ENCODE data around the gene DUSP8. TPM values are rescaled to one million over a fixed set of nuclear protein-coding genes. Genes with fewer than 3 reads are reported as not detected.
"Not testable (repeated sequence)": the region's sequence is repeated elsewhere in the genome, so short reads cannot be mapped to it uniquely, and the experiment has no call there.

The DUSP8 gene
- total RNA-seq, 1 experiment from 2014 or later: 14.0 TPM

DNA sequence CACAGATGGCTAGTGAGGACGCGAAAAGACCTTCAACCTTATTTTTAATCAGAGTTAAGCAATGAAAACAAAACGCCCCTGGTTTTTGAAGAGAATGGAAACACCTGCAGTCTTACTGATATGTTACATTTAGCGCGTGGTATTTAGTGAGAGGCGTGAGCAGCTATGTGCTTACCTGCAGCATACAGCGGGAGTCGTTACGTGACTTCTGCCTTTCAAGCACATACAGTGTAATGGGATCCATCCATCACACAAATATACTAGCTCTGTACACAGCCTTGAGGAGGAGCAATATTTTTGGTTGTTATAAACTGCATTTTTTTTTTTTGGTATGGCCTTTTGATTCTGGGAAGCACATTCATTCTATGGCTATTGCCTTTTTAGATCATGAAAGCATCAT is 20.6 kb upstream of the DUSP8 start:
- CTCF ChIA-PET: no interaction called here
- no peaks in the 10 kb centered on the region for H3K36me3 Mint-ChIP-seq (ENCODE audit: insufficient read depth, unreplicated experiment)
- no peak overlapping the region for H3K4me3 Mint-ChIP-seq (ENCODE audit: low read depth, unreplicated experiment)
- intact Hi-C loops (cut with micrococcal nuclease; ENCODE audit: unreplicated experiment): no loop called here
- peaks cover 65% of the 10 kb centered on the region for H3K27me3 Mint-ChIP-seq (ENCODE audit: unreplicated experiment)
- TF ChIP-seq, protein P1, sequence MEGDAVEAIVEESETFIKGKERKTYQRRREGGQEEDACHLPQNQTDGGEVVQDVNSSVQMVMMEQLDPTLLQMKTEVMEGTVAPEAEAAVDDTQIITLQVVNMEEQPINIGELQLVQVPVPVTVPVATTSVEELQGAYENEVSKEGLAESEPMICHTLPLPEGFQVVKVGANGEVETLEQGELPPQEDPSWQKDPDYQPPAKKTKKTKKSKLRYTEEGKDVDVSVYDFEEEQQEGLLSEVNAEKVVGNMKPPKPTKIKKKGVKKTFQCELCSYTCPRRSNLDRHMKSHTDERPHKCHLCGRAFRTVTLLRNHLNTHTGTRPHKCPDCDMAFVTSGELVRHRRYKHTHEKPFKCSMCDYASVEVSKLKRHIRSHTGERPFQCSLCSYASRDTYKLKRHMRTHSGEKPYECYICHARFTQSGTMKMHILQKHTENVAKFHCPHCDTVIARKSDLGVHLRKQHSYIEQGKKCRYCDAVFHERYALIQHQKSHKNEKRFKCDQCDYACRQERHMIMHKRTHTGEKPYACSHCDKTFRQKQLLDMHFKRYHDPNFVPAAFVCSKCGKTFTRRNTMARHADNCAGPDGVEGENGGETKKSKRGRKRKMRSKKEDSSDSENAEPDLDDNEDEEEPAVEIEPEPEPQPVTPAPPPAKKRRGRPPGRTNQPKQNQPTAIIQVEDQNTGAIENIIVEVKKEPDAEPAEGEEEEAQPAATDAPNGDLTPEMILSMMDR (IDR thresholded peaks at IDR 0.05; ENCODE audit: unreplicated experiment): no peak
- no TSS peak for BruUV-seq (replicated peaks)
- H3K27ac Mint-ChIP-seq (ENCODE audit: unreplicated experiment): no peak overlapping the region
- DNase-seq: no peak
- peaks cover 7% of the 10 kb centered on the region for H3K4me1 Mint-ChIP-seq (ENCODE audit: low read depth, unreplicated experiment)
- no peaks in the 10 kb centered on the region for H3K9me3 Mint-ChIP-seq (ENCODE audit: low read depth, unreplicated experiment)

DNA sequence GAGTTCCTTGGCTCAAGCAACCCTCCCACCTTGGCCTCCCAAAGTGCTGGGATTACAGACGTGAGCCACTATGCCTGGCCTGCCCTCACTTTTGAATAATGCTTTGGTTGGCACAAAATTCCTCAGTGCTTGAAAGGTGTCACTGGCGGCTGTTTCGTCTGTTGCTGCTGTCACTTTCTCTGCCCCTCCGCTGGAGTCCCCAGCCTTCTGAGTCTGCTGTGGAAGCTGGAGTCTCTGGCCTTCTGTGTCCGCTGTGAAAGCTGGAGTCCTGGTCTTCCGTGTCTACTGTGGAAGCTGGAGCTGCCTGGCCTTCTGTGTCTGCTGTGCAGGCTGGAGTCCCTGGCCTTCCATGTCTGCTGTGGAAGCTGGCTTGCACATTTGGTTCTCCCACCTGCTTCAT is 17.9 kb upstream of the DUSP8 start:
- no TSS peak for BruUV-seq (replicated peaks)
- no peaks in the 10 kb centered on the region for H3K9me3 Mint-ChIP-seq (ENCODE audit: low read depth, unreplicated experiment)
- H3K4me1 Mint-ChIP-seq (ENCODE audit: low read depth, unreplicated experiment): peaks cover 7% of the 10 kb centered on the region
- no peaks in the 10 kb centered on the region for H3K36me3 Mint-ChIP-seq (ENCODE audit: insufficient read depth, unreplicated experiment)
- H3K27ac Mint-ChIP-seq (ENCODE audit: unreplicated experiment): no peak overlapping the region
- peaks cover 39% of the 10 kb centered on the region for H3K27me3 Mint-ChIP-seq (ENCODE audit: unreplicated experiment)
- CTCF ChIA-PET: interaction anchor here (0.6 kb wide), 1 partner anchor 682 kb away, joined by 4 read pairs; no protein-coding TSS in a partner anchor
- TF ChIP-seq, protein P1 (IDR thresholded peaks at IDR 0.05; ENCODE audit: unreplicated experiment): no peak
- intact Hi-C loops (cut with micrococcal nuclease; ENCODE audit: unreplicated experiment): no loop called here
- DNase-seq: no peak
- no peak overlapping the region for H3K4me3 Mint-ChIP-seq (ENCODE audit: low read depth, unreplicated experiment)

DNA sequence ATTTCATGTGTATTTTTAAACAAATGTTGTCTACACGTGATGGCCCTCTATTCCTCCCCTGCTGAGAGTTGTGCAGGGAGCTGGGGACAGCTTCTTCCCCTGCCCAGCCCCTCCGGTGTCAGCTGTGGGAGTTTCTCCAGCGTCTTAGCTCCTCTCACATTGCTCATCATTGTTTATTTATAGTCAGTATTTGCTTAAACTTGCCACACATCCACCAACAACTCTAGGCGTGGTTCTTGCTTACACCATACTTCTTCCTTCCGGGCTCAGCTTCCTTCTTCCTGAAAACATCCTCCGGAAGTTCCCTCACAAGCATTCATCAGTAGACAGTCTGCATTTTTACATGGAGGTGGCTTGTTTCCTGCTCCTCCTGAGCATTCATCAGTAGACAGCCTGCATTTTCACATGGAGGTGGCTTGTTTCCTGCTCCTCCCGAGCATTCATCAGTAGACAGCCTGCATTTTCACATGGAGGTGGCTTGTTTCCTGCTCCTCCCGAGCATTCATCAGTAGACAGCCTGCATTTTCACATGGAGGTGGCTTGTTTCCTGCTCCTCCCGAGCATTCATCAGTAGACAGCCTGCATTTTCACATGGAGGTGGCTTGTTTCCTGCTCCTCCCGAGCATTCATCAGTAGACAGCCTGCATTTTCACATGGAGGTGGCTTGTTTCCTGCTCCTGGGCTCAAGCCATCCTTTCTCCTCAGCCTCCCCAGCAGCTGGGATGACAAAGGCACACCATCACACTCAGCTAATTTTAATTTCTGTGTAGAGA is 17.3 kb upstream of the DUSP8 start:
- H3K27me3 Mint-ChIP-seq (ENCODE audit: unreplicated experiment): peaks cover 33% of the 10 kb centered on the region
- BruUV-seq (replicated peaks); H3K9me3 Mint-ChIP-seq (ENCODE audit: low read depth, unreplicated experiment); H3K4me1 Mint-ChIP-seq (ENCODE audit: low read depth, unreplicated experiment); H3K27ac Mint-ChIP-seq (ENCODE audit: unreplicated experiment); H3K36me3 Mint-ChIP-seq (ENCODE audit: insufficient read depth, unreplicated experiment); H3K4me3 Mint-ChIP-seq (ENCODE audit: low read depth, unreplicated experiment); intact Hi-C loops (cut with micrococcal nuclease; ENCODE audit: unreplicated experiment); DNase-seq: not testable (repeated sequence)
- CTCF ChIA-PET: interaction anchor here (0.6 kb wide), 1 partner anchor 682 kb away, joined by 4 read pairs; no protein-coding TSS in a partner anchor

- TF ChIP-seq, protein P1 (IDR thresholded peaks at IDR 0.05; ENCODE audit: unreplicated experiment): no peak
- DNase-seq: no peak
- H3K4me1 Mint-ChIP-seq (ENCODE audit: low read depth, unreplicated experiment): peaks cover 7% of the 10 kb centered on the region
- intact Hi-C loops (cut with micrococcal nuclease; ENCODE audit: unreplicated experiment): no loop called here
- no TSS peak for BruUV-seq (replicated peaks)
- H3K9me3 Mint-ChIP-seq (ENCODE audit: low read depth, unreplicated experiment): no peaks in the 10 kb centered on the region
- no peak overlapping the region for H3K4me3 Mint-ChIP-seq (ENCODE audit: low read depth, unreplicated experiment)
- H3K27ac Mint-ChIP-seq (ENCODE audit: unreplicated experiment): no peak overlapping the region
- H3K27me3 Mint-ChIP-seq (ENCODE audit: unreplicated experiment): peaks cover 11% of the 10 kb centered on the region
- H3K36me3 Mint-ChIP-seq (ENCODE audit: insufficient read depth, unreplicated experiment): no peaks in the 10 kb centered on the region
- CTCF ChIA-PET: no interaction called here
Observed at GRCh38 chr11:1586699-1587098, 14.6 kb upstream of the DUSP8 start.

GRCh38 chr11:1584661-1585370 is 12.7 kb upstream of the DUSP8 start, which contains the start of gene KRTAP5-1:
Gene KRTAP5-1 (minus strand): TSS chr11:1585283. CDS start chr11:1585249, 34 bp downstream.
- intact Hi-C loops (cut with micrococcal nuclease; ENCODE audit: unreplicated experiment); H3K36me3 Mint-ChIP-seq (ENCODE audit: insufficient read depth, unreplicated experiment); DNase-seq; CTCF ChIA-PET; H3K4me1 Mint-ChIP-seq (ENCODE audit: low read depth, unreplicated experiment); H3K9me3 Mint-ChIP-seq (ENCODE audit: low read depth, unreplicated experiment); H3K4me3 Mint-ChIP-seq (ENCODE audit: low read depth, unreplicated experiment); H3K27ac Mint-ChIP-seq (ENCODE audit: unreplicated experiment); BruUV-seq (replicated peaks): not testable (repeated sequence)
- H3K27me3 Mint-ChIP-seq (ENCODE audit: unreplicated experiment): peaks cover 11% of the 10 kb centered on the region

DNA sequence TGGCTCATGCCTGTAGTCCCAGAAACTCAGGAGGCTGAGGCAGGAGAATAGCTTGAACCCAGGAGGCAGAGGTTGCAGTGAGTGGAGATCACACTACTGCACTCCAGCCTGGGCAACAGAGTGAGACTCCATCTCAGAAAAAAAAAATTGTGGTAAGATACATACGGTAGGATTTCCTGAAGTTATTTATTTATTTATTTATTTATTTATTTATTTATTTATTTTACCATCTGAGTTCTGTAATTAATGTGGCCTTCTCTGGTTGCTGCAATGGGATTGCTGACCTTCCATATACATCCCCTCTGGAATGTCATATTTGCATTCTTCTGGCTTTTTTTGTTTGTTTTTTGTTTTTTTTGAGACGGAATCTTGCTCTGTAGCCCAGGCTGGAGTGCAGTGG is 10.8 kb upstream of the DUSP8 start:
- H3K4me1 Mint-ChIP-seq (ENCODE audit: low read depth, unreplicated experiment); H3K27me3 Mint-ChIP-seq (ENCODE audit: unreplicated experiment); H3K36me3 Mint-ChIP-seq (ENCODE audit: insufficient read depth, unreplicated experiment); intact Hi-C loops (cut with micrococcal nuclease; ENCODE audit: unreplicated experiment); BruUV-seq (replicated peaks); H3K27ac Mint-ChIP-seq (ENCODE audit: unreplicated experiment); H3K4me3 Mint-ChIP-seq (ENCODE audit: low read depth, unreplicated experiment); DNase-seq; H3K9me3 Mint-ChIP-seq (ENCODE audit: low read depth, unreplicated experiment): not testable (repeated sequence)
- CTCF ChIA-PET: interaction anchor here (0.6 to 1.5 kb wide), 2 partner anchors 9 to 541 kb away, joined by 3 to 5 read pairs; no protein-coding TSS in a partner anchor
